ENCODE results near the gene SEPTIN11. TPM values are rescaled to one million over a fixed set of nuclear protein-coding genes. Genes with fewer than 3 reads are reported as not detected.

The SEPTIN11 gene
- total RNA-seq, 1 experiment from 2014 or later, result 125 TPM

DNA sequence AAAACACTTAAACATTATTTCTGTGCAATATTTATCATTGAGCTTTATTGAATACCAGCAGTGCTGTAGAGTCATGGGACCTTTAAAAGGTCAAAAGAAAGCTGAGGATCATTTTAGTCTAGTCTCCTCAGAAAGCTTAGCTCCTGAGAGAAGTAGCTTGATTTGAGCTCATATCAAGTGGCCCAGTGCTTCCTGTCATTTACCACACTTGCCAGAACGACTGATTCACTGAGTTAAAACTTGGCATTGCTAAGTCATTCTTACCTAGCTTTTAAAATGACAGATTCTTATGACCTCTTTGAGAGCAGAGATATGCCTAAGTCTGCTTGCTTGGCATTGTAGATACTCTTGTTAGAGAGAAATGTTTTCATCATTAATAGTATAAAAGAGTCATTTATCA, 15.2 kb downstream of the SEPTIN11 start (continued):
- TF ChIP-seq RELA (CRISPR knock-in tag; IDR thresholded peaks at IDR 0.05; ENCODE audit: borderline replicate concordance) (no peak), ZBTB21 (CRISPR knock-in tag; IDR thresholded peaks at IDR 0.05; ENCODE audit: borderline replicate concordance) (no peak), ZNF232 (CRISPR knock-in tag; IDR thresholded peaks at IDR 0.05) (no peak)
- TF ChIP-seq, protein P1, sequence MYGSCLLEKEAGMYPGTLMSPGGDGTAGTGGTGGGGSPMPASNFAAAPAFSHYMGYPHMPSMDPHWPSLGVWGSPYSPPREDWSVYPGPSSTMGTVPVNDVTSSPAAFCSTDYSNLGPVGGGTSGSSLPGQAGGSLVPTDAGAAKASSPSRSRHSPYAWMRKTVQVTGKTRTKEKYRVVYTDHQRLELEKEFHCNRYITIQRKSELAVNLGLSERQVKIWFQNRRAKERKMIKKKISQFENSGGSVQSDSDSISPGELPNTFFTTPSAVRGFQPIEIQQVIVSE (CRISPR knock-in tag; IDR thresholded peaks at IDR 0.05; ENCODE audit: borderline replicate concordance), result no peak
- TF ChIP-seq, protein P2, sequence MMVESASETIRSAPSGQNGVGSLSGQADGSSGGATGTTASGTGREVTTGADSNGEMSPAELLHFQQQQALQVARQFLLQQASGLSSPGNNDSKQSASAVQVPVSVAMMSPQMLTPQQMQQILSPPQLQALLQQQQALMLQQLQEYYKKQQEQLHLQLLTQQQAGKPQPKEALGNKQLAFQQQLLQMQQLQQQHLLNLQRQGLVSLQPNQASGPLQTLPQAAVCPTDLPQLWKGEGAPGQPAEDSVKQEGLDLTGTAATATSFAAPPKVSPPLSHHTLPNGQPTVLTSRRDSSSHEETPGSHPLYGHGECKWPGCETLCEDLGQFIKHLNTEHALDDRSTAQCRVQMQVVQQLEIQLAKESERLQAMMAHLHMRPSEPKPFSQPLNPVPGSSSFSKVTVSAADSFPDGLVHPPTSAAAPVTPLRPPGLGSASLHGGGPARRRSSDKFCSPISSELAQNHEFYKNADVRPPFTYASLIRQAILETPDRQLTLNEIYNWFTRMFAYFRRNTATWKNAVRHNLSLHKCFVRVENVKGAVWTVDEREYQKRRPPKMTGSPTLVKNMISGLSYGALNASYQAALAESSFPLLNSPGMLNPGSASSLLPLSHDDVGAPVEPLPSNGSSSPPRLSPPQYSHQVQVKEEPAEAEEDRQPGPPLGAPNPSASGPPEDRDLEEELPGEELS (CRISPR knock-in tag; IDR thresholded peaks at IDR 0.05), result no peak
- TF ChIP-seq, protein P3, sequence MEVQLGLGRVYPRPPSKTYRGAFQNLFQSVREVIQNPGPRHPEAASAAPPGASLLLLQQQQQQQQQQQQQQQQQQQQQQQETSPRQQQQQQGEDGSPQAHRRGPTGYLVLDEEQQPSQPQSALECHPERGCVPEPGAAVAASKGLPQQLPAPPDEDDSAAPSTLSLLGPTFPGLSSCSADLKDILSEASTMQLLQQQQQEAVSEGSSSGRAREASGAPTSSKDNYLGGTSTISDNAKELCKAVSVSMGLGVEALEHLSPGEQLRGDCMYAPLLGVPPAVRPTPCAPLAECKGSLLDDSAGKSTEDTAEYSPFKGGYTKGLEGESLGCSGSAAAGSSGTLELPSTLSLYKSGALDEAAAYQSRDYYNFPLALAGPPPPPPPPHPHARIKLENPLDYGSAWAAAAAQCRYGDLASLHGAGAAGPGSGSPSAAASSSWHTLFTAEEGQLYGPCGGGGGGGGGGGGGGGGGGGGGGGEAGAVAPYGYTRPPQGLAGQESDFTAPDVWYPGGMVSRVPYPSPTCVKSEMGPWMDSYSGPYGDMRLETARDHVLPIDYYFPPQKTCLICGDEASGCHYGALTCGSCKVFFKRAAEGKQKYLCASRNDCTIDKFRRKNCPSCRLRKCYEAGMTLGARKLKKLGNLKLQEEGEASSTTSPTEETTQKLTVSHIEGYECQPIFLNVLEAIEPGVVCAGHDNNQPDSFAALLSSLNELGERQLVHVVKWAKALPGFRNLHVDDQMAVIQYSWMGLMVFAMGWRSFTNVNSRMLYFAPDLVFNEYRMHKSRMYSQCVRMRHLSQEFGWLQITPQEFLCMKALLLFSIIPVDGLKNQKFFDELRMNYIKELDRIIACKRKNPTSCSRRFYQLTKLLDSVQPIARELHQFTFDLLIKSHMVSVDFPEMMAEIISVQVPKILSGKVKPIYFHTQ (CRISPR knock-in tag; IDR thresholded peaks at IDR 0.05), result no peak

DNA sequence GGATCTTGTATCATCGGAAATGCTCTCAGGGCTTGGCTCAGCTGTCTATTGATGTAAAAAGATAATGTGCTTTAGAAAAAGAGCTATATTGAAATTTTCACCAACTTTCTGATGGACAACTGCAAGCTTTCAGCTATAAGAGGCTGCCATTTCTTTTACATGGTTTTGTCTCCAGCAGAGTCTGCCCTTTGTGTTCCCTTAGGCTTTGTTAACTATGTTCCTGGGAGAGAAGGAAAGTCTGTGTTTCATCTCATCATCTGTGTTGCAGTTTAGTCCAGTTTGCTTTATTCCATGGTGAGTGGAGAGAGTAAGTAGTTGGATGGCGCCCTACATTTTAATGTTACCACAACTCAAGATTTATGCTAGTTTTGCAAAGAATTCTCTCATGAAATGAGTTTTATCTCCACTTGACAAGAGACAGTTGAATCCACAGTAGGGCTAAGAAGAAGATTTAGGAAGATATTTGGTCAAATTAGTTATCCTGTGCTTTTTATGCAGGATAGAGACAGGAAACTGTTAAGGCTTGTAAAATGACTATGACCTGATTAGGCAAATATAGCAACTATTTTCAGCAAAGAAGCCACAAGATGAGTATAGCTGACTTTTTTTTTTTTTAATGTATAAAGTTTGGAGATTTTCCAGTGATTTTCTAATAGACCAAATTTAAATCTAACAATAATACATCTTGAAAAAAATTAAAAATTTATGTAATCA, 16.5 kb downstream of the SEPTIN11 start:
- Mint-ChIP-seq H3K27ac (peak overlapping the region; percentile 42; the same call in 1 of the 2 replicates), H3K4me1 (peaks cover 47% of the 10 kb centered on the region), H3K36me3 (peaks cover 12% of the 10 kb centered on the region), H3K4me3 (no peak overlapping the region), H3K27me3 (ENCODE audit: low read depth) (no peaks in the 10 kb centered on the region), H3K9me3 (peaks cover 5% of the 10 kb centered on the region)
- ChIA-PET CTCF (interaction anchor here (0.5 to 0.6 kb wide), 2 partner anchors 9 to 42 kb away, joined by 3 read pairs; no protein-coding TSS in a partner anchor), POLR2A (no interaction called here)
- ATAC-seq (no peak), DNase-seq (ENCODE audit: low spot score) (no peak)
- TF ChIP-seq RELA (CRISPR knock-in tag; IDR thresholded peaks at IDR 0.05; ENCODE audit: borderline replicate concordance), result no peak
- TF ChIP-seq, protein P4, sequence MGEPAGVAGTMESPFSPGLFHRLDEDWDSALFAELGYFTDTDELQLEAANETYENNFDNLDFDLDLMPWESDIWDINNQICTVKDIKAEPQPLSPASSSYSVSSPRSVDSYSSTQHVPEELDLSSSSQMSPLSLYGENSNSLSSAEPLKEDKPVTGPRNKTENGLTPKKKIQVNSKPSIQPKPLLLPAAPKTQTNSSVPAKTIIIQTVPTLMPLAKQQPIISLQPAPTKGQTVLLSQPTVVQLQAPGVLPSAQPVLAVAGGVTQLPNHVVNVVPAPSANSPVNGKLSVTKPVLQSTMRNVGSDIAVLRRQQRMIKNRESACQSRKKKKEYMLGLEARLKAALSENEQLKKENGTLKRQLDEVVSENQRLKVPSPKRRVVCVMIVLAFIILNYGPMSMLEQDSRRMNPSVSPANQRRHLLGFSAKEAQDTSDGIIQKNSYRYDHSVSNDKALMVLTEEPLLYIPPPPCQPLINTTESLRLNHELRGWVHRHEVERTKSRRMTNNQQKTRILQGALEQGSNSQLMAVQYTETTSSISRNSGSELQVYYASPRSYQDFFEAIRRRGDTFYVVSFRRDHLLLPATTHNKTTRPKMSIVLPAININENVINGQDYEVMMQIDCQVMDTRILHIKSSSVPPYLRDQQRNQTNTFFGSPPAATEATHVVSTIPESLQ (CRISPR knock-in tag; IDR thresholded peaks at IDR 0.05), result no peak
- TF ChIP-seq NR2C2 (CRISPR knock-in tag; IDR thresholded peaks at IDR 0.05), result no peak
- TF ChIP-seq, protein P5, sequence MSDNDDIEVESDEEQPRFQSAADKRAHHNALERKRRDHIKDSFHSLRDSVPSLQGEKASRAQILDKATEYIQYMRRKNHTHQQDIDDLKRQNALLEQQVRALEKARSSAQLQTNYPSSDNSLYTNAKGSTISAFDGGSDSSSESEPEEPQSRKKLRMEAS (CRISPR knock-in tag; IDR thresholded peaks at IDR 0.05), result no peak
- TF ChIP-seq, protein P6, sequence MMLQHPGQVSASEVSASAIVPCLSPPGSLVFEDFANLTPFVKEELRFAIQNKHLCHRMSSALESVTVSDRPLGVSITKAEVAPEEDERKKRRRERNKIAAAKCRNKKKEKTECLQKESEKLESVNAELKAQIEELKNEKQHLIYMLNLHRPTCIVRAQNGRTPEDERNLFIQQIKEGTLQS (CRISPR knock-in tag; conservative IDR thresholded peaks at IDR 0.05), result no peak
- TF ChIP-seq NFE2L1 (CRISPR knock-in tag; IDR thresholded peaks at IDR 0.05), result no peak
- TF ChIP-seq NFATC4 (CRISPR knock-in tag; IDR thresholded peaks at IDR 0.05), result no peak
- TF ChIP-seq ZNF263 (CRISPR knock-in tag; IDR thresholded peaks at IDR 0.05; ENCODE audit: low read depth), result no peak
- TF ChIP-seq, protein P1 (CRISPR knock-in tag; IDR thresholded peaks at IDR 0.05; ENCODE audit: borderline replicate concordance), result no peak
- no peak for TF ChIP-seq CREB1 (CRISPR knock-in tag; IDR thresholded peaks at IDR 0.05)
- TF ChIP-seq, protein P7, sequence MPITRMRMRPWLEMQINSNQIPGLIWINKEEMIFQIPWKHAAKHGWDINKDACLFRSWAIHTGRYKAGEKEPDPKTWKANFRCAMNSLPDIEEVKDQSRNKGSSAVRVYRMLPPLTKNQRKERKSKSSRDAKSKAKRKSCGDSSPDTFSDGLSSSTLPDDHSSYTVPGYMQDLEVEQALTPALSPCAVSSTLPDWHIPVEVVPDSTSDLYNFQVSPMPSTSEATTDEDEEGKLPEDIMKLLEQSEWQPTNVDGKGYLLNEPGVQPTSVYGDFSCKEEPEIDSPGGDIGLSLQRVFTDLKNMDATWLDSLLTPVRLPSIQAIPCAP (CRISPR knock-in tag; IDR thresholded peaks at IDR 0.05), result no peak
- TF ChIP-seq TCF7 (CRISPR knock-in tag; IDR thresholded peaks at IDR 0.05; ENCODE audit: low read depth), result no peak
- TF ChIP-seq GRHL2 (CRISPR knock-in tag; IDR thresholded peaks at IDR 0.05; ENCODE audit: insufficient replicate concordance, severe bottlenecking), result no peak
- TF ChIP-seq ZNF219 (CRISPR knock-in tag; IDR thresholded peaks at IDR 0.05; ENCODE audit: borderline replicate concordance), result no peak
- no peak for TF ChIP-seq GABPB1 (CRISPR knock-in tag; IDR thresholded peaks at IDR 0.05)
- TF ChIP-seq, protein P2 (CRISPR knock-in tag; IDR thresholded peaks at IDR 0.05), result no peak
- TF ChIP-seq CBFB (CRISPR knock-in tag; IDR thresholded peaks at IDR 0.05; ENCODE audit: low read depth), result no peak
- TF ChIP-seq EMX1 (CRISPR knock-in tag; IDR thresholded peaks at IDR 0.05), result no peak
